ENCODE results near the gene FMO1.
"Not testable (repeated sequence)": the region's sequence is repeated elsewhere in the genome, so short reads cannot be mapped to it uniquely, and the experiment has no call there.

FMO1 gene

DNA sequence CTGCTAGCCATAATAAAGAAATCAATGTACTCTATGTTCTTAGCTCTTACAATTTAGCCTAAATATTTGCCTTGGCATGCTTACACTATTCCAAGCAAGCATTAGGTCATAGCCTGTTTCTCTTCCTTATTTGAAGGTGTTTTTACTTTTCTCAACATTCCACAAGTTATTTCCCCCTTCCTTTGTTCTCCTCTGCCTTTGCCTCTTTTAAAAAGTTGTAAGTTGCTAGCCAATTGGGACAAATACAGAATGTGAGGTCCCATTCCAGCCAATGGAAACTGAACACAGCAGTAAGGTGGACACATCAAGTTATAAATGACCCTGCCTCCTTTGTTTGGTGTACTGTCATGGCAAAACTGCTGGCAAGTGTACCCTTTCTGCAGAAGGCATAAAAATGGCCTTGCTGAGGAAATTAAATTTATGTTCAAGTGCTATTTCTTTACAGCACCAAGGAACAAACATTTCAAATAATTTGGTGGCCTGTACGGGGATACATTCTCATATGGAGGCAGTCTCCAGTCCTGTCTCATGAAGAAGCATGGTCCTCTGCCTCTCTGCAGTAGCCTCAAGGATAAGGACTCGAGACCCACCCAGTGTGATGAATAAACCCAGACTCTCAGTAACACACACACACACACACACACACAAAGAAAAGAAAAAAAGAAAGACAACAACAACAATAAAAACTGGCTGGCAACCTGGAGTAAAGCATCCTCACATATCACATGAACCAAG, 28.8 kb upstream of the FMO1 start:
- no peaks in the 10 kb centered on the region for H3K36me3 ChIP-seq (ENCODE audit: control insufficient read depth in 1 of 2, insufficient read depth in 2 of 2, low read length in 2 of 2)
- H3K9me3 ChIP-seq (ENCODE audit: control insufficient read depth in 1 of 2, low read length in 2 of 2), result no peaks in the 10 kb centered on the region
- H3K4me3 ChIP-seq (ENCODE audit: low read depth in 1 of 2, low read length in 2 of 2), result no peak overlapping the region
- H3K27ac ChIP-seq (ENCODE audit: low read length), result no peak overlapping the region
- no peaks in the 10 kb centered on the region for H3K4me1 ChIP-seq (ENCODE audit: control insufficient read depth in 1 of 2, insufficient read depth in 2 of 2, low read length in 2 of 2)
- H3K27me3 ChIP-seq (ENCODE audit: low read depth, low read length), result no peaks in the 10 kb centered on the region

- Histone ChIP-seq H3K4me3 (ENCODE audit: low read depth in 1 of 2, low read length in 2 of 2) (no peak overlapping the region), H3K9me3 (ENCODE audit: control insufficient read depth in 1 of 2, low read length in 2 of 2) (no peaks in the 10 kb centered on the region), H3K36me3 (ENCODE audit: control insufficient read depth in 1 of 2, insufficient read depth in 2 of 2, low read length in 2 of 2) (no peaks in the 10 kb centered on the region), H3K4me1 (ENCODE audit: control insufficient read depth in 1 of 2, insufficient read depth in 2 of 2, low read length in 2 of 2) (no peaks in the 10 kb centered on the region), H3K27ac (ENCODE audit: low read length) (no peak overlapping the region), H3K27me3 (ENCODE audit: low read depth, low read length) (no peaks in the 10 kb centered on the region)
Measured at GRCh38 chr1:171220081-171220420, 28.2 kb upstream of the FMO1 start.

- Histone ChIP-seq H3K36me3 (ENCODE audit: control insufficient read depth in 1 of 2, insufficient read depth in 2 of 2, low read length in 2 of 2) (no peaks in the 10 kb centered on the region), H3K27me3 (ENCODE audit: low read depth, low read length) (no peaks in the 10 kb centered on the region), H3K4me3 (ENCODE audit: low read depth in 1 of 2, low read length in 2 of 2) (no peak overlapping the region), H3K27ac (ENCODE audit: low read length) (peak overlapping the region; percentile 49), H3K4me1 (ENCODE audit: control insufficient read depth in 1 of 2, insufficient read depth in 2 of 2, low read length in 2 of 2) (no peaks in the 10 kb centered on the region), H3K9me3 (ENCODE audit: control insufficient read depth in 1 of 2, low read length in 2 of 2) (no peaks in the 10 kb centered on the region)
Measured at GRCh38 chr1:171220581-171221054, 27.7 kb upstream of the FMO1 start.

DNA sequence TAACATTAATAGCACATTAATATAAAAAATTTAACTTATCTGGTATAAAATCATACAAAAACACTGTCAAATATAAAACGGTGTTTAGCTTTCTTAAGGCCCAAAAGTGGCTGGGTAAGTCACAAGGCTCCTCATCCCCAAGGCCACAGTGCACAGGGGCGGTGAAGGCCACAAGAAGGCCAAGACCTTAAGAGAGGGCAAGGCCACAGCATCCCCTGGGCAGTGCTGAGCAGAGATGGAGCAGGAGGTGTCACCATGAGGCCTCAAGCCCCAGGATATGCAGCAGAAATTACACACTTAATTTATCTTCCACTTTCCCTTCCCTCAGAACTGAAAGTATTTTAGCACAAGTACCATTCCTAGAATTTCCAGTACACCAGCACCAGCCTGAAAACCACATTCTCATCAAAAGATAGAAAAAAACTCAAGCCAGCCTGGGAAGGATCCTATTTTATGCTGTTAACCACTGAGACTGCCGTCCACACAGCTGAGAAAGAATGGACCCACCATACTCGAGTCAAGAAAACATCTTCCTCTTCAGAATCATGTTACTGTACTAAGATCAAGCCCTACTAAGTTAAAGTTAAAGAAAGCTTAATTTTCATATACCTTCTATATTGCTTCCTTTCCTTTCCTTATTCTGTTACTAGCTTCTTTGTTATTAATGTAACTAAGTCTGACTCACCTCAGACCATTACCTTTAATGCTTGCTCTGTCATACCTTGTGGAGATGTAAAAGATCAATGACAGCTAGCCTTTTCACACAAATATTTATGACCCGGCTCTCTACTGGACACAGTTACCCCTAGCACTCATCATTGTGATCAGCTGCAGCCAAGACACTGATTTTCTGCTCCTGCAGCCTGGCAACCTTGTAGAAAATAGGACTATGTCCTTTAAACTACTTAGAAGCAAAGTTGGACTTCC, 26.4 kb upstream of the FMO1 start:
- H3K9me3 ChIP-seq (ENCODE audit: control insufficient read depth in 1 of 2, low read length in 2 of 2), result no peaks in the 10 kb centered on the region
- no peak overlapping the region for H3K4me3 ChIP-seq (ENCODE audit: low read depth in 1 of 2, low read length in 2 of 2)
- H3K27me3 ChIP-seq (ENCODE audit: low read depth, low read length), result no peaks in the 10 kb centered on the region
- H3K36me3 ChIP-seq (ENCODE audit: control insufficient read depth in 1 of 2, insufficient read depth in 2 of 2, low read length in 2 of 2), result no peaks in the 10 kb centered on the region
- H3K27ac ChIP-seq (ENCODE audit: low read length), result no peak overlapping the region
- H3K4me1 ChIP-seq (ENCODE audit: control insufficient read depth in 1 of 2, insufficient read depth in 2 of 2, low read length in 2 of 2), result no peaks in the 10 kb centered on the region

DNA sequence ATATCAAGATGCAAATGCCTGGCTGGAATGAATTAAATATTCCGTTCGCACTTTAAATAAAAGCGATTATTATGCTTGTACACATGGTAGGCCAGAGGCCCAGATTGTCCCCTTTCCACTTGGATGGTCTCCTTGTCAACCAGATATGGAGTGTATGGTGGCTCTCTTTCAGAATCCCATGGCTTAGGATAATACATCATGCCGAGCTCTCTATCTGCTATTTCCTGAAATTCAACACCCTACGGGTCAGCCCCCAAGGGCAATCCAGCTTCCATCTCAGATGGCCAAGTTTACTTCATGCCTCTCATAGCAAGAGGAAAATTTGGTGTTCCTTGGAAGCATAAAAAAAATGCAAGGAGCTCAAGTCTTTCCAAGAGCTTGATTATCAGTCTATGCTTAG, 25.4 kb upstream of the FMO1 start:
- Histone ChIP-seq H3K9me3 (ENCODE audit: control insufficient read depth in 1 of 2, low read length in 2 of 2) (no peaks in the 10 kb centered on the region), H3K4me3 (ENCODE audit: low read depth in 1 of 2, low read length in 2 of 2) (no peak overlapping the region), H3K4me1 (ENCODE audit: control insufficient read depth in 1 of 2, insufficient read depth in 2 of 2, low read length in 2 of 2) (no peaks in the 10 kb centered on the region), H3K36me3 (ENCODE audit: control insufficient read depth in 1 of 2, insufficient read depth in 2 of 2, low read length in 2 of 2) (no peaks in the 10 kb centered on the region), H3K27ac (ENCODE audit: low read length) (no peak overlapping the region), H3K27me3 (ENCODE audit: low read depth, low read length) (no peaks in the 10 kb centered on the region)

DNA sequence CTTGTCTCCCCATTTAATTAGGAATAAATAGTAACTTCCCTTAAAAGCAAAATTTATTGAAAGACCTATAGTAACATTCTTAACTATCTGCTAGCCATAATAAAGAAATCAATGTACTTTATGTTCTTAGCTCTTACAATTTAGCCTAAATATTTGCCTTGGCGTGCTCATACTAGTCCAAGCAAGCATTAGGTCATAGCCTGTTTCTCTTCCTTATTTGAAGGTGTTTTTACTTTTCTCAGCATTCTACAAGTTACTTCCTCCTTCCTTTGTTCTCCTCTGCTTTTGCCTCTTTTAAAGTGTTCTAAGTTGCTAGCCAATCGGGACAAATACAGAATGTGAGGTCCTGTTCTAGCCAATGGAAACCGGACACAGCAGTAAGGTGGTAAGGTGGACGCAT, 24.0 kb upstream of the FMO1 start:
- not testable (repeated sequence) for H3K27ac ChIP-seq (ENCODE audit: low read length); H3K27me3 ChIP-seq (ENCODE audit: low read depth, low read length); H3K4me3 ChIP-seq (ENCODE audit: low read depth in 1 of 2, low read length in 2 of 2); H3K9me3 ChIP-seq (ENCODE audit: control insufficient read depth in 1 of 2, low read length in 2 of 2); H3K36me3 ChIP-seq (ENCODE audit: control insufficient read depth in 1 of 2, insufficient read depth in 2 of 2, low read length in 2 of 2); H3K4me1 ChIP-seq (ENCODE audit: control insufficient read depth in 1 of 2, insufficient read depth in 2 of 2, low read length in 2 of 2)

DNA sequence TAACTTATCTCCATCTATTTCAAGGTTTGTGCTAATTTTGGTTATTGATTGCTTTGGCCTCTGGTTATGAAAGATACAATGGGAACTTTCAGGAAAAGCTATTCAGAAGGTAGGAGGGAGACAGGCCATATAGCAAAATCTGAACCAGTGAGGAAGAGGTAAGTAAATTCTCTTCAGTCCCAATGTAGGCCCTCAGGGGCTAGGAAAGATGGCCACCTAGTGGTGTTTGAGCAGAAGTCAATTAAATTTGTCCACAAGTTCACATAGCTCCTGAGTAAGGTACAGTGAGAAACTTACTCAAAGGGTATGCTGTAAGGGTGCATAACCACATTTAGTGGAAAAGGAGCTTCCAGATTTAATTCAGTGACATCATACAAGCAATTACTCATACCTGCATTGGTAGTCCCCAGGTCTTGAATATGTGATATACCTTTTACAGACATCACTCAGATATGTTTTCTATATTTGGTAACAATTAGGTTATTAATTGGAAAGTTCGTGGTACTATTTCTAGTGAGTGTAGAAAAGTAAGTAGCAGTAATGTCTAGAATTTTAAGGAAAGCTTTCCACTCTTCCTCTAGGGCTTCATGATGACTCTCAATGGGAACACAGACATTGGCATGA, 21.4 kb upstream of the FMO1 start:
- no peaks in the 10 kb centered on the region for H3K27me3 ChIP-seq (ENCODE audit: low read depth, low read length)
- H3K36me3 ChIP-seq (ENCODE audit: control insufficient read depth in 1 of 2, insufficient read depth in 2 of 2, low read length in 2 of 2), result no peaks in the 10 kb centered on the region
- no peak overlapping the region for H3K4me3 ChIP-seq (ENCODE audit: low read depth in 1 of 2, low read length in 2 of 2)
- H3K4me1 ChIP-seq (ENCODE audit: control insufficient read depth in 1 of 2, insufficient read depth in 2 of 2, low read length in 2 of 2), result no peaks in the 10 kb centered on the region
- no peaks in the 10 kb centered on the region for H3K9me3 ChIP-seq (ENCODE audit: control insufficient read depth in 1 of 2, low read length in 2 of 2)
- no peak overlapping the region for H3K27ac ChIP-seq (ENCODE audit: low read length)

- H3K4me3 ChIP-seq (ENCODE audit: low read depth in 1 of 2, low read length in 2 of 2), result no peak overlapping the region
- H3K4me1 ChIP-seq (ENCODE audit: control insufficient read depth in 1 of 2, insufficient read depth in 2 of 2, low read length in 2 of 2), result no peaks in the 10 kb centered on the region
- no peak overlapping the region for H3K27ac ChIP-seq (ENCODE audit: low read length)
- no peaks in the 10 kb centered on the region for H3K9me3 ChIP-seq (ENCODE audit: control insufficient read depth in 1 of 2, low read length in 2 of 2)
- H3K27me3 ChIP-seq (ENCODE audit: low read depth, low read length), result no peaks in the 10 kb centered on the region
- H3K36me3 ChIP-seq (ENCODE audit: control insufficient read depth in 1 of 2, insufficient read depth in 2 of 2, low read length in 2 of 2), result no peaks in the 10 kb centered on the region
Measured at GRCh38 chr1:171231326-171231725, 17.0 kb upstream of the FMO1 start.

GRCh38 chr1:171233183-171233582, 15.1 kb upstream of the FMO1 start:
- Histone ChIP-seq H3K4me3 (ENCODE audit: low read depth in 1 of 2, low read length in 2 of 2) (no peak overlapping the region), H3K27ac (ENCODE audit: low read length) (no peak overlapping the region), H3K4me1 (ENCODE audit: control insufficient read depth in 1 of 2, insufficient read depth in 2 of 2, low read length in 2 of 2) (no peaks in the 10 kb centered on the region), H3K27me3 (ENCODE audit: low read depth, low read length) (no peaks in the 10 kb centered on the region), H3K36me3 (ENCODE audit: control insufficient read depth in 1 of 2, insufficient read depth in 2 of 2, low read length in 2 of 2) (no peaks in the 10 kb centered on the region), H3K9me3 (ENCODE audit: control insufficient read depth in 1 of 2, low read length in 2 of 2) (peaks cover 0 to 3% of the 10 kb centered on the region in 2 donors)

DNA sequence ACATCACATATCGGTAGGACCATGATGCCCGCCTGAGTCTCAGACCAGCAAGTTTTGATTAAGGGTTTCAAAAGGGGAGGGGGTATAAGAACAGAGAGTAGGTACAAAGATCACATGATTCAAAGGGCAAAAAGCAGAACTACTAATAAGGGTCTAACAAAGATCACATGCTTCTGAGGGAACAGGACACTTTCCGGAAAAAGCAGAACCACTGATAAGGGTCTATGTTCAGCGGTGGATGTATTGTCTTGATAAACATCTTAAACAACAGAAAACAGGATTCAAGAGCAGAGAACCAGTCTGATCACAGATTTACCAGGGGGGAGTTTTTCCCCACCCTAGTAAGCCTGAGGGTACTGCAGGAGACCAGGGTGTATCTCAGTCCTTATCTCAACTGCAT, 12.1 kb upstream of the FMO1 start:
- not testable (repeated sequence) for H3K36me3 ChIP-seq (ENCODE audit: control insufficient read depth in 1 of 2, insufficient read depth in 2 of 2, low read length in 2 of 2); H3K27ac ChIP-seq (ENCODE audit: low read length); H3K4me3 ChIP-seq (ENCODE audit: low read depth in 1 of 2, low read length in 2 of 2); H3K4me1 ChIP-seq (ENCODE audit: control insufficient read depth in 1 of 2, insufficient read depth in 2 of 2, low read length in 2 of 2); H3K27me3 ChIP-seq (ENCODE audit: low read depth, low read length); H3K9me3 ChIP-seq (ENCODE audit: control insufficient read depth in 1 of 2, low read length in 2 of 2)

DNA sequence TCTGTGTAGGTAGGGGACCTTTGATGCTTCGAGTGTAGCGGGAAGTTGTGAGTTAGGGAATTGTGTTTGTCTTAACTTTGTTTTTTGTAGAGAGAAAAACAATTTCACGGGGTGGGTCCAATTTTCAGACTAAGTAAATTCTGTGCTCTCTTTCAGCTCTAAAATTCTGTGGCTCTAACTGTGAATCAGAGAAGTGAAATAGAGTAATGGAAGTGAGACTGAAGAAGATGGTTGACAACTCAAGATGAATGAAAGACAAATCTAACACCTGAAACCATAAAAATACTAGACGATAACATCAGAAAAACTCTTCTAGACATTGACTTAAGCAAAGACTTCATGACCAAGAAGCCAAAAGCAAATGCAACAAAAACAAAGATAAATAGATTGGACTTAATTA, 4.4 kb upstream of the FMO1 start:
- Histone ChIP-seq H3K4me3 (ENCODE audit: low read depth in 1 of 2, low read length in 2 of 2) (no peak overlapping the region), H3K27ac (ENCODE audit: low read length) (no peak overlapping the region), H3K27me3 (ENCODE audit: low read depth, low read length) (no peaks in the 10 kb centered on the region), H3K4me1 (ENCODE audit: control insufficient read depth in 1 of 2, insufficient read depth in 2 of 2, low read length in 2 of 2) (no peaks in the 10 kb centered on the region), H3K36me3 (ENCODE audit: control insufficient read depth in 1 of 2, insufficient read depth in 2 of 2, low read length in 2 of 2) (no peaks in the 10 kb centered on the region), H3K9me3 (ENCODE audit: control insufficient read depth in 1 of 2, low read length in 2 of 2) (peaks cover 0 to 4% of the 10 kb centered on the region in 2 donors)

Measured in muscle layer of duodenum (tissue), 2 donors.